ENCODE results near the gene SPATA31D4.
"Not testable (repeated sequence)": the region's sequence is repeated elsewhere in the genome, so short reads cannot be mapped to it uniquely, and the experiment has no call there.

The SPATA31D4 gene

DNA sequence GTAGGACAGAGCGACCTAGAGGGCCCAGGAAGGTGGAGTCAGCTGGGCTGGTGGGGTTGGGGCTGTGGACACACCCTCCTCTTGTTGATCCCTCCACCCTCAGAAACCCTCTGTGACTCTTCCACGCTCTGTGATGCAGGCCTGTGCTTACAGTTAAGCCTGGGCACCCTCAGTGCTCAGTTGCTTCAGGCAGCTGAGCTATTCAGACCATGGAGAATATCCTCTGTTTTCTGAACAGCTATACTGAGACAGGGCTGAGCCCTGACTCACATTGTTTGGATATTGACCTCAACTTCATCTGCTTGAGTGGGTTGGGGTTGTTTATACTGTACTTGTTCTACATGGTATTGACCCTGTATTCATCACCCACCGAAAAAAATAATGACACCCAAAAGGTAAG, at the start of gene SPATA31D4:
SPATA31D4 (plus strand) TSS at position 124 of the 400 bp plus-strand sequence; CDS start at position 210, 86 bp downstream.
- H3K36me3 Mint-ChIP-seq (ENCODE audit: low read depth); DNase-seq (ENCODE audit: low spot score); H3K27me3 Mint-ChIP-seq (ENCODE audit: low read depth); H3K9me3 Mint-ChIP-seq; H3K27ac Mint-ChIP-seq; H3K4me1 Mint-ChIP-seq (ENCODE audit: low read depth); H3K4me3 Mint-ChIP-seq: not testable (repeated sequence)

DNA sequence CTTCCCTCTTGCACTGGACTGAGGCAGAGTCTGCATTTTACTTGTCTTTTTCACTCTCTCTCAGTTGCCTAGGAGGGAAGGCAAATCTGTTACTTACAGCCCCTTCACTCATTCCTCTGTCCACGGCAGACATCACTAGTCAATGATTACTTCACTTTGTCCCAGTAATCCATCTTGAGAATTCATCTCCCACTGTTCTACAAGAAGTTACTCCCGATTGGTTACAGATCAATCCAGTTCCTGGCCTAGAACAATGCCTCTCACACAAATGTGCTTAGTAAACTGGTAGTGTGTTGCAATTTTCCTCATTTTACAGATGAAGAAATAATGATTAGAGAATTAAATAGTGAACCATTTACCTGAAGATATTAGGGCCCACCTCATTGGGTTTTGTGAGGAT, 49.7 kb upstream of the SPATA31D4 start:
- no peaks in the 10 kb centered on the region for H3K4me1 Mint-ChIP-seq (ENCODE audit: low read depth)
- H3K4me3 Mint-ChIP-seq = no peak overlapping the region
- no peaks in the 10 kb centered on the region for H3K9me3 Mint-ChIP-seq
- no peaks in the 10 kb centered on the region for H3K27me3 Mint-ChIP-seq (ENCODE audit: low read depth)
- no peaks in the 10 kb centered on the region for H3K36me3 Mint-ChIP-seq (ENCODE audit: low read depth)
- DNase-seq (ENCODE audit: low spot score) = no peak
- no peak overlapping the region for H3K27ac Mint-ChIP-seq

DNA sequence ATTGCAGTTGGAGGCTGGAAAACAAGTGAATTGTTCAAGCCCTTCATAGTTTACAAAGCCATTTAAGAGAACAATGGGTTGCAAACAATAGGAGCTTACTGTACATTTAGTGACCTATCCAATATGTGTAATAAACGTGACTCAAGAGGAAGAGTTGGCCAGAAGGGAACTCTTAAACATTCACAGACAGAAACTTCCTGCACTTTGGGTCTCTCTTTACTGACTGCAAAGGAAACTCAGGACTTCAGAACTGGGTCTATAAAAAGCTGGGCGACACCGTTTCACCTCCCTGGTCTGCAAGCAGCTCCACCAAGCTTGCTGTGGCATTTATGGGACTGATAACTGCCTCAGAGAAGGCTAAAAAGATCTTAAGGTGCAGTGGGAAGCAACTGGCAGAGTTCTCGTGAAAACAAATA, 48.7 kb upstream of the SPATA31D4 start:
- Mint-ChIP-seq H3K27ac (no peak overlapping the region), H3K4me1 (ENCODE audit: low read depth) (no peaks in the 10 kb centered on the region), H3K9me3 (peaks cover 5% of the 10 kb centered on the region), H3K36me3 (ENCODE audit: low read depth) (no peaks in the 10 kb centered on the region), H3K27me3 (ENCODE audit: low read depth) (no peaks in the 10 kb centered on the region), H3K4me3 (no peak overlapping the region)
- no peak for DNase-seq (ENCODE audit: low spot score)

DNA sequence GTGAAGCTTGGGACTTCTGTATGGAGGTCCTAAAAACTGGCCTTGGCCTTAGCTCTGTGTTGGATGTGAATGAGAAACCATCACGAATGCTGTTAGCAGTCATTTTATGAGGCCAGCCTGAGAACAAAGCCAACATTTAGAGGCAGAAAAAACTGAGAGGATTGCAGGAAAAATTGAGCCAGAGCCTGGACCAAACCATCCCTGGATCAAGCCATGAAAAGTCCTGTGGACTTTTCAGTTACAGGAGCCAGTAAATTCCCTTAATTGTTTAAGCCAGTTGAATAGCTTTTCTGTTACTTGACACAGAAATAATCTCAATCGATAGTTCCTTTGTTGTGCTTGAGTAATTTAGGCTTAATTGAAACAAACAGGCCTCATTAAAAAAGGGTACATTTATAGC, 42.6 kb upstream of the SPATA31D4 start:
- peaks cover 5% of the 10 kb centered on the region for H3K9me3 Mint-ChIP-seq
- no peak overlapping the region for H3K27ac Mint-ChIP-seq
- H3K27me3 Mint-ChIP-seq (ENCODE audit: low read depth) = no peaks in the 10 kb centered on the region
- no peak for DNase-seq (ENCODE audit: low spot score)
- no peaks in the 10 kb centered on the region for H3K4me1 Mint-ChIP-seq (ENCODE audit: low read depth)
- no peaks in the 10 kb centered on the region for H3K36me3 Mint-ChIP-seq (ENCODE audit: low read depth)
- no peak overlapping the region for H3K4me3 Mint-ChIP-seq

DNA sequence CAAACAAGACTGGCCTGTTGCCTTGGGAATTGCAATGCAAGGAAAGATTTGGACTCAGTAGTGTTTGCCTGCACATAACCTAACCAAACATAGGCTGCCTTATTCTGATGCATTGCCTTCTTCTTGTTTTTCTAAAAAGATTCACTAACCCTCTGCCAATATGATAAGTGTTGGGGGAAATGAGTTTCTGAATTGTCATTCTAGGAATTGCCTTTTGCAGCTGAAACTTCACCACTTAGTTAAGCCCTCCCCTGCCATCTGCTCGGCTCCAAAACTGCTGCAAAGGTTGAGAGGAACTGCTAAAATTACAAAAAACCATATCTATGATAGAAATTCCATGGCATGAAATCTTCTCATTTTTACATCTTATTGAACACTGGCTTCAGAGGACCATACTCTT, 41.6 kb upstream of the SPATA31D4 start:
- no peak overlapping the region for H3K27ac Mint-ChIP-seq
- DNase-seq (ENCODE audit: low spot score) = no peak
- H3K27me3 Mint-ChIP-seq (ENCODE audit: low read depth) = no peaks in the 10 kb centered on the region
- H3K4me1 Mint-ChIP-seq (ENCODE audit: low read depth) = no peaks in the 10 kb centered on the region
- no peak overlapping the region for H3K4me3 Mint-ChIP-seq
- H3K9me3 Mint-ChIP-seq = peaks cover 5% of the 10 kb centered on the region
- H3K36me3 Mint-ChIP-seq (ENCODE audit: low read depth) = no peaks in the 10 kb centered on the region

DNA sequence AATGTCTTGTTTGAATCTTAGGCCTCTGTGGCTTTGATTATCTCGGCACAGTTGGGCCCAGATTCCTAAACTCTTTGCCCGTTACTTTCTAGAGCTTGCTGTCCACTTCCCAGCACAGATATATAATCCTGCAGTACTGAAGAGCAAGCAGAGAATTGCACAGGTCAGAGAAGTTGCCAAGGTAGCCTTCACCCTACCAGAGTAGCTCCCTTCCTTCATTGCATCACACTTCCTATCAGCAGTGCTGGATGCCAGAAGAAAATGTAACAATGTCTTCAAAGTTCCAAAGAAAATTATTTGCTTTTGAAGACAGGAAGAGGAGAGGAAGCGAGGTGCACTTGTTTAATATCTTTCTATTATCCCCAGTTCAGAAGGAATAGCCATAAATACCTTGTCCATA, 38.1 kb upstream of the SPATA31D4 start:
- Mint-ChIP-seq H3K4me1 (ENCODE audit: low read depth) (no peaks in the 10 kb centered on the region), H3K27me3 (ENCODE audit: low read depth) (no peaks in the 10 kb centered on the region), H3K9me3 (peaks cover 5% of the 10 kb centered on the region), H3K36me3 (ENCODE audit: low read depth) (no peaks in the 10 kb centered on the region), H3K27ac (no peak overlapping the region), H3K4me3 (no peak overlapping the region)
- DNase-seq (ENCODE audit: low spot score) = no peak

DNA sequence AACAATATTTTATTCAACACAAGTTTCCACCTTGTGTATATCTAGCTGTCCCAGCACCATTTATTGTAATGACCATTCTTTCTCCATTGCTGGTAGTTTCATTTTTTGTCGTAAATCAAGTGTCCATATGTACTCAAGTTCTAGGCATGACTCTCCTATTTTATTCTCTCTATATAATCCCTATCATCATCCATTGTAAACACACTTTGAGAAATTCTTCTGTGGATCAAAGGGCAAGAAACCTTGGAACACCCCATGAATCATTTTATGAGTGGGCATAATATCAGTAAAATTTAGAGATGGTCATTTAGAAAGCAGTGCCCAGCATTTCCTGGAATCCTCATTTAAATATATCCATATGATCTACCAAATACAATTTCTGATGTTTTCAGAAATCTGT, 35.8 kb upstream of the SPATA31D4 start:
- Mint-ChIP-seq H3K4me1 (ENCODE audit: low read depth) (no peaks in the 10 kb centered on the region), H3K36me3 (ENCODE audit: low read depth) (no peaks in the 10 kb centered on the region), H3K4me3 (no peak overlapping the region), H3K9me3 (peaks cover 15% of the 10 kb centered on the region), H3K27ac (no peak overlapping the region), H3K27me3 (ENCODE audit: low read depth) (no peaks in the 10 kb centered on the region)
- no peak for DNase-seq (ENCODE audit: low spot score)

DNA sequence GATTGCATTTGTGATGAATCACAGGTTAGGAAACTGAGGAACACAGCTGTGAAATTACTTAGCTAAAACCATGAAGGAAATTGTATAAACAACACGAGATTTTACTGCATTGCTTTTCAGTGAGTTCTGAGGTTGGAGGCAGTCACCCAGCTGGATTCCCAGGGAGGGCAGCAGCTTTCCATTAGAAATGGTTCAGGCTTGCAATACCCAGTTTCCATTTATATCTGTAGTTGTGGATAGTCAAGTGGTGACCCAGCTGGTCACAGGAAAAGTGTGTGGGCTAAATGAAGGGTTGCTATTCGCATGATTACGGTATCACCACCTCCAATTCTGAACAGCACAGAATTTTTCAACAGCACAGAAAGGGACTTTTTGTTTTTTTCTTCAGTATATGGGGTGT, 34.3 kb upstream of the SPATA31D4 start:
- H3K4me3 Mint-ChIP-seq = no peak overlapping the region
- H3K27ac Mint-ChIP-seq = no peak overlapping the region
- DNase-seq (ENCODE audit: low spot score) = no peak
- H3K9me3 Mint-ChIP-seq = peaks cover 15% of the 10 kb centered on the region
- no peaks in the 10 kb centered on the region for H3K36me3 Mint-ChIP-seq (ENCODE audit: low read depth)
- H3K27me3 Mint-ChIP-seq (ENCODE audit: low read depth) = no peaks in the 10 kb centered on the region
- H3K4me1 Mint-ChIP-seq (ENCODE audit: low read depth) = no peaks in the 10 kb centered on the region

DNA sequence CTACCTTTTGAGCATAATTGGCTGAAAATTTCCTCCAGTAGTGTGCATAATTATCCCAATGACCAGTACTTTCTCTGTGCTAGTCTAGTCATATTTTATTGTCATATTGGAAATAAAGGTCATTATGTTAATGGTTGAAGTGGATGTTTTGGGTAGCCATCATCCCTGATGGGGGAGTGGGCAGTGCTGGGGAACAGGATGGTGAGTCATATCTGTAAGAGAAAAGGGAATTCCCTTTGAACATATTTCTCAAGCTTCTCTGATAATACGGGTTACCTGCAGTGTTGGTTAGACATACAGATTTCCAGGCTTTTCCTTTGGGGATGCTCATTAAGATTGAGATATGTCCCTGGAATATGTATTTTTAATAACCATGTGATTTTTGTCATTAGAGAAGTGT, 33.3 kb upstream of the SPATA31D4 start:
- Mint-ChIP-seq H3K36me3 (ENCODE audit: low read depth) (no peaks in the 10 kb centered on the region), H3K4me1 (ENCODE audit: low read depth) (no peaks in the 10 kb centered on the region), H3K9me3 (peaks cover 15% of the 10 kb centered on the region), H3K4me3 (no peak overlapping the region), H3K27me3 (ENCODE audit: low read depth) (no peaks in the 10 kb centered on the region), H3K27ac (no peak overlapping the region)
- DNase-seq (ENCODE audit: low spot score) = no peak

DNA sequence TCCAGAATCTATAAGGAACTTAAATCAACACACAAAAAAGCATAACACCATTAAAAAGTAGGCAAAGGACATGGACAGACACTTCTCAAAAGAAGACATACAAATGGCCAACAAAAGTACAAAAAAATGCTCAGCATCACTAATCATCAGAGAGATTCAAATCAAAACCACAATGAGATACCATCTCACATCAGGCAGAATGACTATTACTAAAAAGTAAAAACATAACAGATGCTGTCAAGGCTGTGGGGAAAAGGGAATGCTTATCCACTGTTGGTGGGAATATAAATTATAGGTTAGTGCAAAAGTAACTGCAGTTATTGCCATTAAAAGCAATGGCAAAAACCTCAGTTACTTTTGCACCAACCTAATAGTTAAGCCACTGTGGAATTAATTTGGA, 32.2 kb upstream of the SPATA31D4 start:
- no peaks in the 10 kb centered on the region for H3K36me3 Mint-ChIP-seq (ENCODE audit: low read depth)

DNA sequence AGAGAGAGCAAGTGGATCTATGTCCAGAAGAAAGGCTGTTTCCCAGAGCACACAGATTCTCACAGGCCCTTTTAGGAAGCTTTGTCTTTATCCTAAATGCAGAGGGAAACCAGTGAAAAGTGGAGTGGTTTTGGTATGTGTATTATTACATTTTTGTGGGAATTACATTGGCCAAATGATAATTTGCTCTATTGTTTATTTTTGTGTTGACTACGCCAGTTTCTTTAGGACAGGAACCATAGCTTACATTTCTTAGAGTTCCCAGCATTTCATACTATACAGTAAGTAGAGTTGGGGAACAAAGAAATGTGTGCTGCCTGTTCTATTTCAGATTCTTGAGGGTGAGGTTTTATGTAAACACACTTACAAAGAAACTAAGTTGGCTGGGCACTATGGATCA, 29.4 kb upstream of the SPATA31D4 start:
- H3K36me3 Mint-ChIP-seq (ENCODE audit: low read depth) = no peaks in the 10 kb centered on the region
- DNase-seq (ENCODE audit: low spot score) = no peak
- no peaks in the 10 kb centered on the region for H3K4me1 Mint-ChIP-seq (ENCODE audit: low read depth)
- no peak overlapping the region for H3K27ac Mint-ChIP-seq
- H3K9me3 Mint-ChIP-seq = peaks cover 10% of the 10 kb centered on the region
- H3K27me3 Mint-ChIP-seq (ENCODE audit: low read depth) = no peaks in the 10 kb centered on the region
- no peak overlapping the region for H3K4me3 Mint-ChIP-seq

More for the DNA sequence above, 32.2 kb upstream of the SPATA31D4 start:
- H3K27me3 Mint-ChIP-seq (ENCODE audit: low read depth) = no peaks in the 10 kb centered on the region
- H3K4me1 Mint-ChIP-seq (ENCODE audit: low read depth) = no peaks in the 10 kb centered on the region
- no peak overlapping the region for H3K27ac Mint-ChIP-seq
- peaks cover 15% of the 10 kb centered on the region for H3K9me3 Mint-ChIP-seq
- no peak for DNase-seq (ENCODE audit: low spot score)
- no peak overlapping the region for H3K4me3 Mint-ChIP-seq

DNA sequence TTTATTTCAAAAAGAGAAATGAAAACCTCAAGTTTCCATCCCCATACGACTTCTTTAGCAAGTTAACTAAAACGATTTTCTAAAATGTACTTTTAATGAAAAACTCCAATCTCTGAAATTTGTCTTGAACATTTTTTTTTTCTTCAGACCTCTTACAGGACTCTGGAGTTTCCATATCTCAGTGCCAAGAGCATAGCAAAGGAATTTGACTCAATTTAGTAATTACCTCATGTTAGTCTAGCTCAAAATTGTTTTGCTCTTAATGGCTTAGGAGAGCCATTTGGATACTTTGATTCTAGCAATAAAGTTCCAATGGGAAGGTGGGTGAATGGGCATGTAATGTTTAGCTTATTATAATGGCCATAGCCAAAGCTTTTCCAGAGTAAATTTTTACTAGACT, 26.0 kb upstream of the SPATA31D4 start:
- no peak overlapping the region for H3K4me3 Mint-ChIP-seq
- H3K27me3 Mint-ChIP-seq (ENCODE audit: low read depth) = no peaks in the 10 kb centered on the region
- H3K4me1 Mint-ChIP-seq (ENCODE audit: low read depth) = no peaks in the 10 kb centered on the region
- no peak for DNase-seq (ENCODE audit: low spot score)
- H3K36me3 Mint-ChIP-seq (ENCODE audit: low read depth) = no peaks in the 10 kb centered on the region
- no peak overlapping the region for H3K27ac Mint-ChIP-seq
- H3K9me3 Mint-ChIP-seq = no peaks in the 10 kb centered on the region

DNA sequence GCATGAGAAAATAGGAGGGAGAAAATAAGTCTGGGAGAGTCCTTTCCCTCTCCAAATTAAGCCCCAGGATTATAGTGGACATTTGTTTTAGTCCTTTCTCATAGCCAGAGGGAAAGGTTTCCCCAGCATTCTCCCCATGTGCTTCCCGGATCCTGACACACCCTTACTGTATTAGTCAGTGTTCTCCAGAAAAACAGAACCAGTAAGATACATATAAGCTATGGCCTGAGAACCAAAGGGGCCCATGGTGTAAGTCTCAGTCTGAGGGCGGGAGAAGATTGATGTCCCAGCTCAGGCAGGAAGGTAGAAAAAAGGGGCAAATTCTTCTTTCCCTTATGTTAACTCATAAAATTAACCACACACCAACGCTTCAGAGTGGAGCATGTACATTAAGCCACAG, 25.6 kb upstream of the SPATA31D4 start:
- no peak overlapping the region for H3K27ac Mint-ChIP-seq
- no peaks in the 10 kb centered on the region for H3K4me1 Mint-ChIP-seq (ENCODE audit: low read depth)
- no peak for DNase-seq (ENCODE audit: low spot score)

DNA sequence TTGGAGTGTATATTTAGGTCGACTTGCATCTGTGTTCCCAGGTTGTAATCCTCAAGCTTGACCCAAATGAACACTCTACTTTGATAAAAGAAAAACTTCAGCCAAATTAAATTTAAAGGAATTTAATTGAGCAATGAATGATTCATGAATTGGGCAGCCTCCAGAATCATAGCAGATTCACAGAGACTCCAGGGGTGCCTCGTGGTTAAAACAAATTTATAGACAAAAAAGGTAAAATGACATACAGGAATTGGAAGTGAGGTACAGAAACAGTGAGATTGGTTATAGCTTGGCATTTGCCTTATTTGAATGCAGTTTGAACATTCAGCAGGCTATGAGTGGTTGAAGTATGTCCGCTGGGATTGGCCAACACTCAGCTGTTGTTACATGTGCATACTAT, 21.6 kb upstream of the SPATA31D4 start:
- no peak for DNase-seq (ENCODE audit: low spot score)
- Mint-ChIP-seq H3K4me1 (ENCODE audit: low read depth) (no peaks in the 10 kb centered on the region), H3K4me3 (no peak overlapping the region), H3K27me3 (ENCODE audit: low read depth) (no peaks in the 10 kb centered on the region), H3K9me3 (no peaks in the 10 kb centered on the region), H3K36me3 (ENCODE audit: low read depth) (no peaks in the 10 kb centered on the region), H3K27ac (no peak overlapping the region)

More for the DNA sequence above, 25.6 kb upstream of the SPATA31D4 start:
- H3K4me3 Mint-ChIP-seq = no peak overlapping the region
- H3K27me3 Mint-ChIP-seq (ENCODE audit: low read depth) = no peaks in the 10 kb centered on the region
- no peaks in the 10 kb centered on the region for H3K36me3 Mint-ChIP-seq (ENCODE audit: low read depth)
- no peaks in the 10 kb centered on the region for H3K9me3 Mint-ChIP-seq

DNA sequence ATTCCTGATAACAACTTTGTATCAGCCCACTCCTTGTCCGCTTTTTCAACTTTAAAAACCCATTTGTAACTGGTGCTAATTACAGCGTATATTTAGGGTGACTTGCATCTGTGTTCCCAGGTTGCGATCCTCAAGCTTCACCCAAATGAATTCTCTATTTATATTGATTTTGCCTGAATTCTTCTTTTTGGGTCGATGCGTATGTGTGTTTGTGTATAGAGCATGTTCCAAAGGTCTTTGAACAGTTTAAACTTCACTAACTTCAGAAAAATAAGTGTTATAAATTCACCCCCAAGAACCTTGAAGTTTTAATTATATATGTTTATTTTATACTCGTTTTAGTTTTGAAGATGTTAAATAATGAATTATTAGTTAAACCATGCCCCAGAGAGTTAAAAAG, 16.1 kb upstream of the SPATA31D4 start:
- Mint-ChIP-seq H3K9me3 (peaks cover 15% of the 10 kb centered on the region), H3K4me1 (ENCODE audit: low read depth) (no peaks in the 10 kb centered on the region), H3K27me3 (ENCODE audit: low read depth) (no peaks in the 10 kb centered on the region), H3K27ac (no peak overlapping the region), H3K4me3 (no peak overlapping the region), H3K36me3 (ENCODE audit: low read depth) (no peaks in the 10 kb centered on the region)
- DNase-seq (ENCODE audit: low spot score) = no peak

Data from T-helper 2 cell treated with Interferon-gamma antibody and Interleukin-4, amounts not matched to agents 5 μg/mL and 100 μg/mL, for 36 hours (primary cell).